ENCODE data around the gene TTC19. TPM values are rescaled to one million over a fixed set of nuclear protein-coding genes. Genes with fewer than 3 reads are reported as not detected.

The TTC19 gene
- 100 to 1,000 TPM in 1 of 4 donors, 10 to 100 TPM in 3; 75.1 to 130 (median 92.0) TPM for total RNA-seq

- H3K36me3 ChIP-seq, result peaks cover 0 to 32% (median 0%) of the 10 kb centered on the region in 3 donors
- TF ChIP-seq POLR2A (IDR thresholded peaks at IDR 0.05) (peak; percentile 97), CTCF (IDR thresholded peaks at IDR 0.05) (peak in 1 of 6 experiments; percentile 28)
- peaks cover 0 to 13% (median 9%) of the 10 kb centered on the region in 4 donors for H3K4me1 ChIP-seq
- no peaks in the 10 kb centered on the region for H3K27me3 ChIP-seq
- peak within 1 kb of the TSS; percentile 90 to 99 (median 96) for H3K27ac ChIP-seq
- peak; percentile 97 to 99 (median 99) for DNase-seq
- H3K4me3 ChIP-seq, result peak within 1 kb of the TSS; percentile 67 to 91 (median 78)
- peaks cover 0 to 5% (median 0%) of the 10 kb centered on the region in 4 donors for H3K9me3 ChIP-seq
Measured at GRCh38 chr17:15999141-15999973, at the start of gene TTC19, which contains the start of gene ZSWIM7. TSS of gene TTC19 (plus strand) at chr17:15999824. CDS start at chr17:15999849, 25 bp downstream. TSS of gene ZSWIM7 (minus strand) at chr17:15999704. CDS start at chr17:15999594, 110 bp downstream.

DNA sequence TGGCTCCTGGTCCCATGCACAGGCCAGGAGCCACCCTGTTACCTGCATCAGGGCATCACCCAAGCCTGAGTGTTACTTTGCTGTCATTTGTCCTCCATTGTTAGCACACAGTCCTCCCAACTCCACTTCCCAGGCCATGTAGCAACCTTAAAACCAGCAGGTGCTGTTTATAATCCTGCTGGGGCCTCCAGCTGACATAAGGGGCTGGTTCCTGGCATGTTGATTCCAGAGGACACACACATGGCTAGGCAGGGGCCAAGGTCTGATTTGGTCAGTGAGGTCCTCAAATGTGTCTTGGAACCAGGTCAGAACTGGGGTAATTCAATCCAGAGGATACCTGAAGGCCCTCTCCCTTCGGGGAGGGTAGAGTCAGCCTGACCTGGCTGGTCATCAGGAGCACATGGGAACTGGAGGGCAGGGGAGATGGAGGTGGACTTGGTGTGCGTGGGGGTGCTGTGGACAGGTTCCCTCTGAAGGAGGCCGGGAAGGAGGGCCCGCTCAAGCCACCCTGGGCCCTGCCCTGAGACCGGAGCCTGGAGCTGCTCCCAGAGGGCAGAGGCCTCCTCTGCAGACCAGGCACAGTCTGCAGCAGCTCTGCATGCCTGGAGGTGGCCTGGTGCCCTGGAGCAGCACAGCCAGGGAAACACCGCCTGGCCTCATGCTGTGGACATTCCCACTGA is 48.1 kb upstream of the TTC19 start:
- H3K27me3 ChIP-seq, result no peaks in the 10 kb centered on the region
- no peaks in the 10 kb centered on the region for H3K36me3 ChIP-seq
- no peak for TF ChIP-seq POLR2A (IDR thresholded peaks at IDR 0.05)
- TF ChIP-seq CTCF (IDR thresholded peaks at IDR 0.05), result no peak
- H3K9me3 ChIP-seq, result no peaks in the 10 kb centered on the region
- H3K27ac ChIP-seq, result peak overlapping the region in 1 of 4 donors; percentile 16
- peaks cover 0 to 17% (median 3%) of the 10 kb centered on the region in 4 donors for H3K4me1 ChIP-seq
- no peak for DNase-seq
- H3K4me3 ChIP-seq, result no peak overlapping the region

GRCh38 chr17:15952048-15952532 is 47.5 kb upstream of the TTC19 start:
- H3K27me3 ChIP-seq, result no peaks in the 10 kb centered on the region
- H3K9me3 ChIP-seq, result no peaks in the 10 kb centered on the region
- DNase-seq, result no peak
- peaks cover 0 to 13% (median 3%) of the 10 kb centered on the region in 4 donors for H3K4me1 ChIP-seq
- peak overlapping the region in 1 of 4 donors; percentile 16 for H3K27ac ChIP-seq
- no peak overlapping the region for H3K4me3 ChIP-seq
- H3K36me3 ChIP-seq, result no peaks in the 10 kb centered on the region
- TF ChIP-seq POLR2A (IDR thresholded peaks at IDR 0.05) (no peak), CTCF (IDR thresholded peaks at IDR 0.05) (no peak)

DNA sequence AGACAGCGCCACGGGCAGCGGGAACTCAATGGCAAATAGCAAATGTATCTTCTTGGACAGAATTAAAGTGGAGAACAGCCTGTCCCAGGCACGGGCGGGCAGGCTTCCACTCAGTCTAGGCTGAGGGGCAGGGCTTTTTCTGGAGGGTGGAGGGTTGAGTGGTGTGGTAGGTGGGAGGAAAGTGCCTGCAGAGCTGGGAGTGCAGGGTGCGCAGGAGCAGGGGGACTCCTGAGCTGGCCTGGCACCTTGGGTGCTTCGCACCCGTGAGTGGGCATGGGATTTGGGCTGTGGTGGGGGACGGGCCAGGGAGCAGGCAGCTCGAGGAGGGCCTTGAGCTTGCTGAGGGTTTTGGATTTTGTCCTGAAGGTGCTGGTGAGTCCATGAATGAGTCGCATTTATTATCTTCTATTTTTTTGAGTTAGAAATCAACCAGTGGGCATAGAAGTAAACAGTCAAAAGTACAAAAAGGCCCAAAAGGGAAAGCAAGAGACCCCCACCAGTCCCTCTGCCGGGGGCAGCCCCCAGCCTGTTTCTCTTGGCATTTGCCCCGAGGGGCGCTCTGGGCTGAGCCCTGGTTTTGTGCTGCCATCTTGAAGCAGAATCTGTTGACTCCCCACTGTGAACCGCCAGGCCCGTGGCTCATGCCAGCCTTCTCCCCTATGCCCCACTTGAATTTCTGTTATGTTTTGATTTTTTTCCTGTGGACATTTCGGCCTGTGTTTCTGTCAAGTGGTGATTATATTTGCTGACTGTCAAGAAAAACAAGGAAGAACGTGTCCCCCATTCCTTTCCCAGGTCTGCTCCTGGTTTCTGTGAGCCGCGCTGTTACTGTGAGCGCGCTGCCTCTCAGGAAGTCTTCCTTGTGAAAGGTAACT is 46.5 kb upstream of the TTC19 start:
- no peak overlapping the region for H3K4me3 ChIP-seq
- no peak for TF ChIP-seq POLR2A (IDR thresholded peaks at IDR 0.05)
- no peak for TF ChIP-seq CTCF (IDR thresholded peaks at IDR 0.05)
- H3K4me1 ChIP-seq, result peaks cover 0 to 4% (median 0%) of the 10 kb centered on the region in 4 donors
- H3K36me3 ChIP-seq, result no peaks in the 10 kb centered on the region
- no peak overlapping the region for H3K27ac ChIP-seq
- H3K9me3 ChIP-seq, result no peaks in the 10 kb centered on the region
- H3K27me3 ChIP-seq, result no peaks in the 10 kb centered on the region
- DNase-seq, result no peak

DNA sequence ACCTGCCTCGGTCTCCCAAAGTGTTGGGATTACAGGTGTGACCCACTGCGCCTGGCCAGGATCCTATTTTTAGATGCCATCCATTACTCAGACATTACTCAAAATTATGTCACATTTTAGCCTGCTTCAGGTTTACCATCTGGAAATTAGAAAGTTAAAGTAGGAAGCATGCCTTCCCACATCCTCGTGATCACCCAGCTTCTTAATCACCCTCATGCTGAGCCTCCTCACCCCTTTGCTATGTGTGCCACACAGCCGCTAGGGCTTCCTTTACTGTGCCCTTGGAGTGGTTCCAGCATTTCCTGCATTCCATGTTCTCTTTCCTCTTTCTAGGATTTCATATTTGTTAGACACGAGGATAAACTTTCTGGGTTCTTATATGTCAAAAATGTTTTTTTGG is 45.4 kb upstream of the TTC19 start:
- H3K9me3 ChIP-seq, result no peaks in the 10 kb centered on the region
- H3K4me3 ChIP-seq, result no peak overlapping the region
- DNase-seq, result no peak
- no peak overlapping the region for H3K27ac ChIP-seq
- peaks cover 0 to 9% (median 0%) of the 10 kb centered on the region in 4 donors for H3K4me1 ChIP-seq
- TF ChIP-seq CTCF (IDR thresholded peaks at IDR 0.05) (no peak), POLR2A (IDR thresholded peaks at IDR 0.05) (no peak)
- no peaks in the 10 kb centered on the region for H3K36me3 ChIP-seq
- no peaks in the 10 kb centered on the region for H3K27me3 ChIP-seq

Measured in Peyer's patch (tissue), 4 donors.